Measurements from ENCODE around the gene BEND3. TPM values are rescaled to one million over a fixed set of nuclear protein-coding genes. Genes with fewer than 3 reads are reported as not detected.

BEND3 gene
- polyA plus RNA-seq, 1 donor from 2014 or later, result 5.7 TPM

GRCh38 chr6:107105511-107106116 is 9.7 kb downstream of the BEND3 start:
- Histone ChIP-seq H3K27me3 (ENCODE audit: insufficient read depth, low read depth, low read length) (no peaks in the 10 kb centered on the region), H3K9me2 (ENCODE audit: insufficient read depth, low read length) (no peaks in the 10 kb centered on the region), H3K79me2 (replicated peaks; ENCODE audit: insufficient read depth, low read length) (peaks cover 24% of the 10 kb centered on the region), H2AFZ (ENCODE audit: low read depth, low read length) (no peak overlapping the region), H3K9ac (ENCODE audit: low read length) (no peak overlapping the region), H4K20me1 (ENCODE audit: insufficient read depth) (no peaks in the 10 kb centered on the region), H3K4me3 (ENCODE audit: low read length) (no peak overlapping the region), H3K36me3 (ENCODE audit: insufficient read depth, low read length) (no peaks in the 10 kb centered on the region), H3F3A (ENCODE audit: insufficient read depth, low read length, poor library complexity, severe bottlenecking) (no peaks in the 10 kb centered on the region), H3K4me2 (ENCODE audit: low read length) (no peak overlapping the region), H3K9me3 (ENCODE audit: low read length) (no peaks in the 10 kb centered on the region), H3K27ac (ENCODE audit: low read length) (no peak overlapping the region)
- TF ChIP-seq MXI1 (conservative IDR thresholded peaks at IDR 0.05; ENCODE audit: poor library complexity, severe bottlenecking), result no peak
- TF ChIP-seq TAF1 (IDR thresholded peaks at IDR 0.05; ENCODE audit: low read depth), result no peak
- no peak for TF ChIP-seq SMC3 (conservative IDR thresholded peaks at IDR 0.05; ENCODE audit: poor library complexity)
- no peak for TF ChIP-seq POLR2AphosphoS5 (IDR thresholded peaks at IDR 0.05)
- no peak for TF ChIP-seq EZH2 (IDR thresholded peaks at IDR 0.05; ENCODE audit: borderline replicate concordance, insufficient read depth, low read length, poor library complexity, severe bottlenecking)
- TF ChIP-seq CTCF (IDR thresholded peaks at IDR 0.05; ENCODE audit: poor library complexity, severe bottlenecking), result no peak

- TF ChIP-seq EZH2 (IDR thresholded peaks at IDR 0.05; ENCODE audit: borderline replicate concordance, insufficient read depth, low read length, poor library complexity, severe bottlenecking) (no peak), MXI1 (conservative IDR thresholded peaks at IDR 0.05; ENCODE audit: poor library complexity, severe bottlenecking) (no peak), CTCF (IDR thresholded peaks at IDR 0.05; ENCODE audit: poor library complexity, severe bottlenecking) (no peak), POLR2AphosphoS5 (IDR thresholded peaks at IDR 0.05) (no peak), TAF1 (IDR thresholded peaks at IDR 0.05; ENCODE audit: low read depth) (no peak), SMC3 (conservative IDR thresholded peaks at IDR 0.05; ENCODE audit: poor library complexity) (no peak), RAD21 (conservative IDR thresholded peaks at IDR 0.05) (no peak), REST (IDR thresholded peaks at IDR 0.05; ENCODE audit: borderline replicate concordance) (no peak), EP300 (conservative IDR thresholded peaks at IDR 0.05; ENCODE audit: poor library complexity, severe bottlenecking) (no peak)
- Histone ChIP-seq H3K9me3 (ENCODE audit: low read length) (no peaks in the 10 kb centered on the region), H3K27me3 (ENCODE audit: insufficient read depth, low read depth, low read length) (no peaks in the 10 kb centered on the region), H4K20me1 (ENCODE audit: insufficient read depth) (no peaks in the 10 kb centered on the region), H3K9ac (ENCODE audit: low read length) (no peak overlapping the region), H3K4me2 (ENCODE audit: low read length) (no peak overlapping the region), H3K36me3 (ENCODE audit: insufficient read depth, low read length) (no peaks in the 10 kb centered on the region), H3F3A (ENCODE audit: insufficient read depth, low read length, poor library complexity, severe bottlenecking) (no peaks in the 10 kb centered on the region), H3K4me3 (ENCODE audit: low read length) (no peak overlapping the region), H3K79me2 (replicated peaks; ENCODE audit: insufficient read depth, low read length) (peaks cover 25% of the 10 kb centered on the region), H3K9me2 (ENCODE audit: insufficient read depth, low read length) (no peaks in the 10 kb centered on the region), H2AFZ (ENCODE audit: low read depth, low read length) (no peak overlapping the region), H3K27ac (ENCODE audit: low read length) (no peak overlapping the region)
Observed at GRCh38 chr6:107103082-107103481, 12.2 kb downstream of the BEND3 start.
